HuH-7 (cell line): ENCODE results near the gene MAD1L1.
A peak's percentile ranks its signal among the peaks of the same experiment; 100 is the strongest.

Experiments used
- DNase-seq: peaks from one replicate; pipeline ENCODE4 v3.0.0; 2011; ENCODE audit warnings: low spot score

MAD1L1 gene

DNA sequence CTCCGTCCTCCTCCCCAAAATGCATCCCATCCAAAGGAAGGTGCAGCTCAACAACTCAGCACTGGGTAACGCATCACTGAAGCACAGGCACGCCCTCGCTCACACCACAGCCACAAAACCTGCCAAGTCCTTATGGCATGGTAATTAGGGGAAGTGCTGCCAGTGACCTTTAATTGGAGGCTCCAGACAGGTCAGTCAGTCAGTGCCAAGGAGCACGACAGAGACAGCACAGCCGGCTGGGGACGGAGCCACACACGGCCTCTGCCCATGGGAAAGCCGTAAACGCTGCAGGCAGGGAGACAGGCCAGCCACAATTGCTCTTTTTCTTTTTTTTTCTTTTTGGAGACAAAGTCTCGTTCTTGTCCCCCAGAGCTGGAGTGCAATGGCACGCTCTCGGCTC is 146.5 kb downstream of the MAD1L1 start:
- no peak for DNase-seq

- no peak for DNase-seq
Observed at GRCh38 chr7:2085804-2086203, 146.9 kb downstream of the MAD1L1 start.

DNA sequence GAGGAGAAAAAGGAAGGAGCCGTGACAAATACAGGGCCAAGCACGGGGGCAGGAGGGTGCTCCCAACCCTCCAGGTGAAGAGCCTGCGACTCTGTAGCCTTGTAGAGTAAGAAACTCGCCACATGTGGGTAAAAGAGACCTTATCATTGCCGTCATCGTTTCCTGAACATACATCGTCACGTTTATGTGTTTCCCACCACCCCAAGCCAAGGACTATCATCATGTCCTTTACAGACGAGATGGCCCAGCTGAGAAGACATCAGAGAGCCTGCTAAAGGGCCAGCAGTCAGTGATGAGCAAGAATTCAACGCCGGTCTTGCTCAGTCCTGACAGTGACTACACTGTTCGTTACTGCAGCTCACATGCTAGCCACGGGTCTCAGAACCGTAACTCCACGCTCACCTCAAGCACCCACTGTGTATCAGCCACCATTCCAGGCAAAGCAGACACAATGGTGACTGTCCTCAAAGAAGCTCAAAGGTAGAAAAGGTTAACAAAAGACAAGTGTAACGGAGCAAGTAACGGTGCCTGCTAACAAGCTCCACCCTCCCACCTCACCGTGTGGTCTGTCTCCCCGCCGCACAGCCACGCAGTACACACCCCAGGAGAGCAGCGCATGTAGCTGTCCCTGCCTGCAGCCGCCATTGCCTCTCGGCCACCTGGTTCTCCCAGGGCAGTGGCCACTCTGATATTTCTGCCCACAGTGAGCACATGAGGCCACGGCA is 147.8 kb downstream of the MAD1L1 start:
- no peak for DNase-seq

GRCh38 chr7:2084331-2084730 is 148.4 kb downstream of the MAD1L1 start:
- no peak for DNase-seq

- no peak for DNase-seq
Observed at GRCh38 chr7:2083362-2083761, 149.4 kb downstream of the MAD1L1 start.

- DNase-seq: no peak
Observed at GRCh38 chr7:2082139-2082998, 150.4 kb downstream of the MAD1L1 start.

DNA sequence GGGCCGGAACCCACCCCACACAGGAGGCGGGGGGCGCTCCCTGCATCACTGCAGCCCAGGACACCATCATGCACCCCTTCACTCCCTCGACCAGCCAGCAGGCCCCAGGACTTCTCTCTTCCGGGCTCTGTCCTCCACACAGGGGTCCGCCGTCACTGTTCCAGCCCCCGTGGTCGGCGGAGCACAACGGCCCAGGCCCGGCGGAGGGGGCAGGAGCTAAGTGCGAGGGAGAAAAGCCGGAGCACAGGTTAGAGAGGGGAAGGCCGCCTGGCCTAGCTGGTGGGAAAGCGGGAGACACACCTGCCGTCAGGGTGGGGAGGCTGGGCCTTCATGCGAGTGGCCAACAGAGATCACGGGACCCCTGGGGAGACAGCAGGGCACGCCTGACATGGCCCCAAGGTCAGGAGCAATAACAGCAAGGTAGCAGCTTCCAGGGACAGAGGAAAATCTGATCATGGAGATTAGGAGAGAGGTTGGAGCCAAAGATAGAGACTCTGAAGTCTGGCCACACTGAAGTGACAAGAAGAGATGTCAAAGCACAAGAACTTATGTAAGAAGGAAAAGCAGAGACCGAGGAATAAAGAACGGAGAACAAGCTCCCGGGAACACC is 151.1 kb downstream of the MAD1L1 start:
- no peak for DNase-seq

- no peak for DNase-seq
Observed at GRCh38 chr7:2080477-2080876, 152.3 kb downstream of the MAD1L1 start.

DNA sequence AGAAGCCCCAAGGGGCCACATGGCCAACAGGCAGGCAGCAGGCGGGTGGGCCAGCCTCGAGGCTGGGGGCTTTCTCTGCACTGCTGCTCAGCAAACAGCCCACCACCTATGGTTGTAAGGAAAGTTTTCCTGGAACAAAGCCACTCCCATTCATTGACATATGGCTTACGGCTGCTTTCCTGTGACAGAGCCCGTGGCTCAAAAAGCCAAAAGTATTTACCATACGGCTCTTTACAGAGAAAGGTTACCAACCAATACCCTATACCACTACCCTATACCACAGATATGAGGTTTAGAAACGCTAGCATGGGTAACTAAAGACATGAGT is 152.7 kb downstream of the MAD1L1 start:
- DNase-seq: no peak

DNA sequence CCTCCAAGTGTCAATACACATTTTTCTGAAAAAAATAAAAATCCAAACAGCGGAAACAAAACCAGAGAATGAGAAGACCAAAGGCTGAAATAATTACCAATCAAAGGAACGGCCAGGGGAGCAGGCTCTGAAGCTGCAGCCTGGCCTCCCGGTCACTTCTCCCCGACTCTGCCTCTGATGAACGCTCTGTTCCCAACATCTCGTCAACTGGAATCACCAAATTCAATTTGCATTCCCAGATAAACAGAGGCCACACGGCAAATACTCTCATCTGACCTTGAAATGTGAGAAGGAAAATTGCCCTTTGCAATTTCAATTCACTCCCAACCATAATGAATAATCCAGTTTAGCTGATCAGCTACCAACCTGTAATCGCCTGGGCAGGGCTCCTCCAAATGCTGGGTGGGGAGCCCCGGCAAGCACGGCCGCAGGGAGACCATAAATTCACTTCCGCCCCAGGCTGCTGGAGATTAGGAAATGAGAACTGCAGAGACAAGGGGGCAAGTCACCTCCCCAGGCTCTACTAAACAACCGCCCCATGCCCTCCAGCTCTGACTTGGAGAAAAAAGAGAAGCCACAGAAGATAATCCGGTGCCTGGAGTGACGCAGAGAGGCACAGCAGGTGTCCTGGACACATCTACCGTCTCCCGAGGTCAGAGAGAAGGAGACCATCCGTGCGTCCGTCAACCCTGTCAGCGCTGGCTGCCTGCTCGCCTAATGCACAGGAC is 153.2 kb downstream of the MAD1L1 start:
- DNase-seq: no peak

DNA sequence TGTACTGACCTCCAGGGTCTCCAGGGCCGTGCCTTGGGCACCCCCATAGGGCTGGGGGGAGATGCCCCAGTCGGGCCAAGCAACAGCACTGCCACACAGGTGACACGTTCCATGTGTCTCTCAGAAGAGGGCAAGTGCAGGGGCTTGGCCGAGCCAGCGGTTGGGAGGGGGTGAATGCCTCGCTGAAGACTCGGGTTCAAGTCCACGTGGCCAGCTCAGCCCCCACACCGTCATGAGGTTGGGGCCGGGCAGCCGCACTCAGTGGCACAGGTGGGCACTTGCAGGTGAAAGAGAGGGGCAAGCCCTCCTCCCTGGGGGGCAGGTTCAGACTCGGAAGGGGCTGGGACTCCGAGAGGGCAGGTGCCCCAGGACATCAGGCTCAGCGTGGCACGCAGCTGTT is 153.8 kb downstream of the MAD1L1 start:
- no peak for DNase-seq

DNA sequence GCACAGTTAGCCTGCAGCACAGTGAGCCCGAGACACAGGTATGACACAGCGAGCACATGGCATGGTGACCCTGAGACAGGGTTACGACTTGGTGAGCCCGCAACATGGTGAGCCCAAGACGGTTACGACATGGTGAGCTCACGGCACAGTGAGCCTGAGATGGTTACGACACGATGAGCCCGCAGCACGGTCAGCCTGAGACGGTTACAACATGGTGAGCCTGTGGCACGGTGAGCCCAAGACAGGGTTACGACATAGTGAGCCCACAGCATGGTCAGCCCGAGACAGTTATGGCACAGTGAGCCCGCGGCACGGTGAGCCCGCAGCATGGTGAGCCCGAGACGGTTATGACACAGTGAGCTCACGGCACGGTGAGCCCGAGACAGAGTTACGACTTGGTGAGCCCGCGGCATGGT is 156.1 kb downstream of the MAD1L1 start:
- no peak for DNase-seq

- no peak for DNase-seq
Observed at GRCh38 chr7:2075811-2076210, 156.9 kb downstream of the MAD1L1 start.

DNA sequence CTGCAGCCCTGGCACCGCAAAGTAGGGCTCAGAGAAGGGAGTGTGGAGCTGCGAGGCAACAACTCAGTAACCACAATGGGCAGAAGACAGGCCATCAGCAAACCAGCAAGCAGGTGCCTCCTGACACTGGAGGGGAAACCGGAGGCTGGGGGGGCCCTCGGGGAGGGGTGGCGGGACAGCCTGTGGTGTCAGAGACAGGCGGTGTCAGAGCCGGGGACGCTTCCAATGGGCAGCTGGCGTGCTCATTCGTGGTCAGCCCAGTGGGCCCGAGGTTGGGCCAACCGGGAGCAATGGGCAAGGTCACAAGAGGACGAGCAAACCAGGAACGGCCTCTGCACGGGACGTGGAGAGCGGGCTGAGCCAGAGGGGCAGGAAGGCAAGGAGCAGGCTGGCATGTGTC is 158.1 kb downstream of the MAD1L1 start:
- no peak for DNase-seq

DNA sequence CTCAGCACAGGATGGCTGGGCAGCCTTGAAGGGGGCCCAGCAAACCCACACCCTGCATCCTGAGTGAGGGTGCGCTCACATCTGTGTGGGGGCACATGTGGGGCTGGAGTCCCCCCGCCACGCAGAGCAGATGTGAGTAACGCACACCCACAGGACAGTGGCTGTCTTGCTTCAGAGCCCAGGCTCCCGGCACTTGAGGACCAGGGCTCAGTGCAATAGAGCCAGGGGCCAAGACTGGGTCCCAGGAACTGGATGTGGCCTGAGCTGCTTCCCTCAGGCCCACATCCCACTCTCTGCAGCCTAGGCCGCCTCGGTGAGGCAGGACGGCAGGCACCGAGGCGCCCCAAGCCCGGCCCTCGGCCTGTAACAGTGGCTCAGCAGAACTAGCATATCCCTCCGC is 159.9 kb downstream of the MAD1L1 start:
- no peak for DNase-seq

DNA sequence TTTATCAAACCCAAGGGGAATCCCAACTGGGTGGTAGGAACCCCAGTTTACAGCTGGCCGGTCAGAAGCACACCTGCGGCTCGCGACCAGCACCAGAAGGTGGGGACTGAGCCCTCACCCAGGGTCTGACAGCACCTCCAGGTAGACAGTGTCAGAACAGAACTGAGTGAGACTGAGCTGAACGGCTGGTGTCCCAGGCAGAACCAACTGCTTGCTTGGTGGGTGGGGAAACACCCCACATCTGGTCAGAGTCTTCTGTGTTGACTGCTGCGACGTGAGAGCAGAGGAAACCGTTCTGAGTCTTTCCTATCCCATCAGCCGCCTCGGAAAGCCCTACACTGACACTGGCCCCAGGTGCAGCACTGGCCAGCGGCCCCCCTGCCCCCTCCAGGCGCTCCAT is 160.7 kb downstream of the MAD1L1 start:
- no peak for DNase-seq

GRCh38 chr7:2071133-2071832 is 161.5 kb downstream of the MAD1L1 start:
- DNase-seq: no peak

- no peak for DNase-seq
Observed at GRCh38 chr7:2070151-2070763, 162.5 kb downstream of the MAD1L1 start.

GRCh38 chr7:2069472-2069860 is 163.3 kb downstream of the MAD1L1 start:
- DNase-seq: no peak

DNA sequence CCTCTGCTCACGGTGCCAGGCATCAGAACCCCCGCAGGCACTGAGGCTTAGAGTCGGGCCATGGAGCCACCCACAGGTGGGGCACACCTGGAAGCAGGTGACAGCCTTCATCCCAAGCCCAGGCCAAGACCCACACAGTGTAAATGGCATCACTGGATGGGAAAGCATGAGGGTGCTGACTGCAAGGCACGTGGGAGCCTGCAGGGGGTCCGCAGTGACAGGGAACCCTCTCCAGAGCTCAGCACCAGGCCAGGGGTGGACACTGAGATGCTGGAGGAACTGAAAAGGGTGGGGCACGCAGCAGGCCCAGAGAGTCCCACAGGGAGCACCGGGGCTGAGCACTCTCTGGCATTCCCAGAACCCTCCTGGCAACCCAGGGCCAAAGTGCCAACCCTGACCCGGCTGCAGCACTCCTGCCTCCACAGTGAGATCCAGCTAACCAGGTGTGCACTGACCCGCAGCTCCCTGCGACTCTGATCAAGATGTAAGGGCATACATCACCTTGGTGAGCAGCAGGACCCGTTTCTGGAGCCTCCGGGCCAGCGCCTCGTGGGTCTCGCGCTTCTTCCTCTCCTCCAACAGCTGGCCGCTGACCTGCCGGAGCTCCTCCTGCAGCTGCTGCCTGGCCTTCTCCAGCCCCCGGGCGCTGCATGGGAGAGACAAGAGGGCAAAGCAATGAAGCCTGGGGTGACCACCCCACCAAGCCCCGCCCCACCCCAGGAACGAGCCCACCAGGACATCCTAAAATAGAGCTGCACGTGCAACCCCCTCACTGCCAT is 163.9 kb downstream of the MAD1L1 start:
- DNase-seq: peak; percentile 53
